SK-N-SH (cell line): ENCODE measurements around the gene PNKD. TPM values are rescaled to one million over a fixed set of nuclear protein-coding genes. Genes with fewer than 3 reads are reported as not detected.

Experiments
- CTCF ChIA-PET: fragments of 300-600, 350-600 bp; formaldehyde crosslinking; extraction: SDS; loops from one replicate; lab custom pipeline; 2021; lab: Yijun Ruan, JAX
- POLR2A ChIA-PET: fragments of 350-600 bp; sonication (Branson Sonifier 250); formaldehyde crosslinking; extraction: SDS; loops from one replicate; lab custom pipeline; 2020; ENCODE audit warnings: antibody characterized with exemption, inconsistent platforms; lab: Yijun Ruan, JAX
- DNase-seq: peaks from one replicate; pipeline ENCODE4 v3.0.0; 2012
- H2AFZ ChIP-seq: fragments of 200-600 bp; sonication (generic); 2 replicates; pipeline ENCODE4 v1.8.1; 2016; ENCODE audit warnings: antibody characterized with exemption, mild to moderate bottlenecking, low read depth
- H3F3A ChIP-seq: fragments of 200-600 bp; sonication (generic); replicated peaks from 2 replicates; pipeline ENCODE3; 2016; ENCODE audit warnings: antibody characterized with exemption, mild to moderate bottlenecking; ENCODE audit not compliant: insufficient read depth
- H3K27ac ChIP-seq, 2 experiments: fragments of 200-500 bp in 1 of 2; fragments of 200-600 bp in 1 of 2; sonication (Bioruptor generic) in 1 of 2; sonication (generic), shearing (Covaris generic) in 1 of 2; 2 replicates each; pipeline versions ENCODE4 v1.5.1 to v1.6.1; 2014 to 2016; ENCODE audit warnings: low read depth in 2 of 2, inconsistent platforms in 1 of 2, low read length in 1 of 2, mild to moderate bottlenecking in 1 of 2, mixed read lengths in 1 of 2
- H3K27me3 ChIP-seq: fragments of 200-600 bp; sonication (generic), shearing (Covaris generic); 2 replicates; pipeline ENCODE4 v1.6.1; 2016; ENCODE audit warnings: mixed run types; ENCODE audit not compliant: insufficient read depth
- H3K36me3 ChIP-seq, 2 experiments: fragments of 200-500 bp in 1 of 2; fragments of 200-600 bp in 1 of 2; sonication (Bioruptor generic) in 1 of 2; sonication (generic) in 1 of 2; replicated peaks in 1 of 2; 2 replicates each; pipeline versions ENCODE3 to v1.5.1; 2014 to 2016; ENCODE audit warnings: low read length in 1 of 2, mild to moderate bottlenecking in 1 of 2; ENCODE audit not compliant: insufficient read depth in 2 of 2, control insufficient read depth in 1 of 2
- H3K4me1 ChIP-seq, 2 experiments: fragments of 200-500 bp in 1 of 2; fragments of 200-600 bp in 1 of 2; sonication (Bioruptor generic) in 1 of 2; sonication (generic), shearing (Covaris generic) in 1 of 2; 2 replicates each; pipeline versions ENCODE4 v1.5.1 to v1.6.1; 2014 to 2016; ENCODE audit warnings: low read depth in 1 of 2, low read length in 1 of 2, mixed run types in 1 of 2; ENCODE audit not compliant: insufficient read depth in 2 of 2, control insufficient read depth in 1 of 2
- H3K4me2 ChIP-seq: fragments of 200-600 bp; sonication (generic), shearing (Covaris generic); 2 replicates; pipeline ENCODE4 v1.6.1; 2017; ENCODE audit warnings: mixed run types
- H3K4me3 ChIP-seq, 2 experiments: fragments of 200-500 bp in 1 of 2; fragments of 200-600 bp in 1 of 2; sonication (Bioruptor generic) in 1 of 2; sonication (generic), shearing (Covaris generic) in 1 of 2; 2 replicates each; pipeline versions ENCODE4 v1.5.1 to v1.8.1; 2014 to 2016; ENCODE audit warnings: low read depth in 2 of 2, inconsistent platforms in 1 of 2, low read length in 1 of 2, mild to moderate bottlenecking in 1 of 2, mixed read lengths in 1 of 2, moderate library complexity in 1 of 2
- H3K79me2 ChIP-seq: fragments of 200-600 bp; sonication (generic); 2 replicates; pipeline ENCODE4 v1.8.1; 2017; ENCODE audit warnings: mild to moderate bottlenecking; ENCODE audit not compliant: insufficient read depth
- H3K9ac ChIP-seq: fragments of 200-600 bp; sonication (generic); 2 replicates; pipeline ENCODE4 v1.6.1; 2017; ENCODE audit warnings: mixed run types
- H3K9me2 ChIP-seq: fragments of 200-600 bp; sonication (generic); 2 replicates; pipeline ENCODE4 v1.6.1; 2017; ENCODE audit warnings: mixed run types
- H3K9me3 ChIP-seq: fragments of 200-600 bp; sonication (generic); 2 replicates; pipeline ENCODE4 v1.6.1; 2017; ENCODE audit warnings: mixed run types, mild to moderate bottlenecking, moderate library complexity
- H4K20me1 ChIP-seq: fragments of 200-600 bp; sonication (generic); 2 replicates; pipeline ENCODE4 v1.6.1; 2017; ENCODE audit warnings: mild to moderate bottlenecking, mixed run types; ENCODE audit not compliant: insufficient read depth
- CHD2 ChIP-seq: fragments of 150-350 bp; IDR thresholded peaks from 2 replicates; pipeline ENCODE4 v1.6.1; 2018; ENCODE audit warnings: low read length; ENCODE audit not compliant: partially characterized antibody
- CTCF ChIP-seq: fragments of 200-600 bp; sonication (generic); IDR thresholded peaks from 2 replicates; pipeline ENCODE4 v1.6.1; 2017; ENCODE audit warnings: antibody characterized with exemption, mild to moderate bottlenecking, moderate library complexity
- ELF1 ChIP-seq: IDR thresholded peaks from 2 replicates; pipeline ENCODE4 v1.4.0; 2012
- EP300 ChIP-seq, 2 experiments: IDR thresholded peaks; 2 replicates each; pipeline versions ENCODE4 v1.4.0 to v1.6.1; 2012; ENCODE audit warnings: borderline replicate concordance in 1 of 2, low read depth in 1 of 2, low read length in 1 of 2
- EZH2phosphoT487 ChIP-seq: fragments of 200-600 bp; sonication (generic); IDR thresholded peaks from 2 replicates; pipeline ENCODE4 v1.6.1; 2017; ENCODE audit warnings: low read depth, mixed run types, mild to moderate bottlenecking, antibody characterized with exemption, moderate library complexity, borderline replicate concordance
- FOSL2 ChIP-seq: IDR thresholded peaks from 2 replicates; pipeline ENCODE4 v1.4.0; 2012; ENCODE audit warnings: low read depth, mild to moderate bottlenecking, moderate library complexity, borderline replicate concordance
- FOXM1 ChIP-seq: IDR thresholded peaks from 2 replicates; pipeline ENCODE4 v1.4.0; 2012; ENCODE audit warnings: low read depth, mild to moderate bottlenecking
- GABPA ChIP-seq: IDR thresholded peaks from 2 replicates; pipeline ENCODE4 v1.4.0; 2012; ENCODE audit warnings: low read depth, mild to moderate bottlenecking
- GATA2 ChIP-seq: sonication (generic); formaldehyde crosslinking; IDR thresholded peaks from 2 replicates; pipeline ENCODE4 v1.5.0; 2020; ENCODE audit warnings: mild to moderate bottlenecking, missing genetic modification reagents
- JUND ChIP-seq: IDR thresholded peaks from 2 replicates; pipeline ENCODE4 v1.4.0; 2012
- MAX ChIP-seq: IDR thresholded peaks from 2 replicates; pipeline ENCODE4 v1.4.0; 2012; ENCODE audit warnings: low read depth
- MEF2A ChIP-seq: IDR thresholded peaks from 2 replicates; pipeline ENCODE4 v1.4.0; 2012; ENCODE audit warnings: low read depth, borderline replicate concordance
- MXI1 ChIP-seq: IDR thresholded peaks from 2 replicates; pipeline ENCODE4 v1.6.1; 2012; ENCODE audit warnings: mild to moderate bottlenecking, low read depth, low read length, improper control_type of control experiment
- NFIC ChIP-seq: IDR thresholded peaks from 2 replicates; pipeline ENCODE4 v1.4.0; 2012; ENCODE audit warnings: borderline replicate concordance
- NRF1 ChIP-seq: IDR thresholded peaks from 2 replicates; pipeline ENCODE4 v1.6.1; 2012; ENCODE audit warnings: low read depth, mild to moderate bottlenecking, low read length
- PBX3 ChIP-seq: IDR thresholded peaks from 2 replicates; pipeline ENCODE4; 2012
- RAD21 ChIP-seq: IDR thresholded peaks from 2 replicates; pipeline ENCODE4 v1.6.1; 2012; ENCODE audit warnings: mild to moderate bottlenecking, low read length
- RFX5 ChIP-seq: IDR thresholded peaks from 2 replicates; pipeline ENCODE4 v1.6.1; 2012; ENCODE audit warnings: mild to moderate bottlenecking, improper control_type of control experiment, low read length
- RXRA ChIP-seq: IDR thresholded peaks from 2 replicates; pipeline ENCODE4 v1.4.0; 2012; ENCODE audit warnings: low read depth, mild to moderate bottlenecking, borderline replicate concordance
- SIN3A ChIP-seq: IDR thresholded peaks from 2 replicates; pipeline ENCODE4 v1.6.1; 2012; ENCODE audit warnings: low read depth, mild to moderate bottlenecking, low read length, moderate library complexity, borderline replicate concordance
- SMC3 ChIP-seq: IDR thresholded peaks from 2 replicates; pipeline ENCODE4 v1.6.1; 2012; ENCODE audit warnings: low read depth, low read length, improper control_type of control experiment
- TAF1 ChIP-seq: IDR thresholded peaks from 2 replicates; pipeline ENCODE4 v1.6.1; 2012; ENCODE audit warnings: low read depth, mild to moderate bottlenecking, low read length, moderate library complexity, borderline replicate concordance
- TCF12 ChIP-seq: IDR thresholded peaks from 2 replicates; pipeline ENCODE4 v1.4.0; 2012
- TEAD4 ChIP-seq: IDR thresholded peaks from 2 replicates; pipeline ENCODE4 v1.4.0; 2012; ENCODE audit warnings: mild to moderate bottlenecking, borderline replicate concordance; ENCODE audit not compliant: insufficient read depth
- USF1 ChIP-seq: IDR thresholded peaks from 2 replicates; pipeline ENCODE4 v1.4.0; 2012; ENCODE audit warnings: low read depth, borderline replicate concordance
- USF2 ChIP-seq: fragments of 150-350 bp; IDR thresholded peaks from 2 replicates; pipeline ENCODE4 v1.6.1; 2017; ENCODE audit warnings: antibody characterized with exemption, low read length, low read depth, borderline replicate concordance
- ZBTB33 ChIP-seq: IDR thresholded peaks from 2 replicates; pipeline ENCODE4 v1.4.0; 2012; ENCODE audit warnings: low read depth, borderline replicate concordance
- WGBS: methylation state at CpG from one replicate; pipeline ENCODE4 v1.1.6; 2017; ENCODE audit warnings: low lambda C conversion rate; 5-methylcytosine and 5-hydroxymethylcytosine counted together
- polyA plus RNA-seq, 3 experiments: library from polyadenylated mRNA; depleted of rRNA; stranded (reverse); fragments of >200 nt; gene quantifications; 2 replicates each; pipeline ENCODE4 v1.2.3, GENCODE V29; 2012

PNKD gene
- polyA plus RNA-seq, 1 of the 3 experiments (the other 2 are of a cell fraction): 101 TPM

- Histone ChIP-seq H3K4me3 (no peak overlapping the region), H3K36me3 (peaks cover 15 to 33% of the 10 kb centered on the region in 2 experiments), H3K9me3 (no peaks in the 10 kb centered on the region), H2AFZ (no peak overlapping the region), H3K4me1 (peaks cover 11 to 52% of the 10 kb centered on the region in 2 experiments), H3F3A (peaks cover 41% of the 10 kb centered on the region), H3K79me2 (no peaks in the 10 kb centered on the region), H3K27me3 (no peaks in the 10 kb centered on the region), H3K9ac (no peak overlapping the region), H3K9me2 (no peaks in the 10 kb centered on the region), H3K27ac (peak overlapping the region; percentile 75 to 95), H3K4me2 (peak overlapping the region; percentile 45; the same call in 1 of the 2 replicates), H4K20me1 (no peaks in the 10 kb centered on the region)
- 62% methylated on average over 12 of the region's 15 CpGs for WGBS
- ChIA-PET POLR2A (no interaction called here), CTCF (interaction anchor here (0.9 to 4.2 kb wide), 7 partner anchors 13 to 430 kb away, joined by 3 to 34 read pairs (median 4); partner anchors contain the start of gene CATIP)
- DNase-seq: peak; percentile 81
- TF ChIP-seq ELF1 (no peak), NRF1 (no peak), RXRA (no peak), EP300 (IDR thresholded peaks at IDR 0.05; ENCODE audit: borderline replicate concordance in 1 of 2, low read depth in 1 of 2, low read length in 1 of 2) (peak in 1 of 2 experiments; percentile 45; a peak in 1 of 4 replicates), EZH2phosphoT487 (no peak), JUND (peak; percentile 48; the same call in 1 of the 2 replicates), USF2 (no peak), USF1 (no peak), FOSL2 (peak; percentile 63), ZBTB33 (no peak), MXI1 (peak; percentile 50; the same call in 1 of the 2 replicates), CHD2 (peak; percentile 22), MAX (no peak), GATA2 (no peak), NFIC (no peak), RAD21 (no peak), PBX3 (0 out of 2 replicates have a peak, but pooled peaks have one; percentile 28), SMC3 (no peak), TEAD4 (no peak), CTCF (no peak), MEF2A (no peak), RFX5 (no peak), TAF1 (no peak), TCF12 (peak; percentile 60), FOXM1 (no peak), GABPA (no peak), SIN3A (no peak)
Measured at GRCh38 chr2:218259099-218259961, 11.0 kb upstream of the PNKD start.
